GM18508 (cell line): ENCODE results near the gene PIK3R2.
"Not testable (repeated sequence)": the region's sequence is repeated elsewhere in the genome, so short reads cannot be mapped to it uniquely, and the experiment has no call there.

ENCODE experiments used
- ATAC-seq: cut with Tn5 transposase; IDR thresholded peaks from one replicate; pipeline ENCODE4 v1.9.1; 2021; ENCODE audit warnings: moderate number of reproducible peaks; ENCODE audit not compliant: insufficient read depth, unreplicated experiment

The PIK3R2 gene

DNA sequence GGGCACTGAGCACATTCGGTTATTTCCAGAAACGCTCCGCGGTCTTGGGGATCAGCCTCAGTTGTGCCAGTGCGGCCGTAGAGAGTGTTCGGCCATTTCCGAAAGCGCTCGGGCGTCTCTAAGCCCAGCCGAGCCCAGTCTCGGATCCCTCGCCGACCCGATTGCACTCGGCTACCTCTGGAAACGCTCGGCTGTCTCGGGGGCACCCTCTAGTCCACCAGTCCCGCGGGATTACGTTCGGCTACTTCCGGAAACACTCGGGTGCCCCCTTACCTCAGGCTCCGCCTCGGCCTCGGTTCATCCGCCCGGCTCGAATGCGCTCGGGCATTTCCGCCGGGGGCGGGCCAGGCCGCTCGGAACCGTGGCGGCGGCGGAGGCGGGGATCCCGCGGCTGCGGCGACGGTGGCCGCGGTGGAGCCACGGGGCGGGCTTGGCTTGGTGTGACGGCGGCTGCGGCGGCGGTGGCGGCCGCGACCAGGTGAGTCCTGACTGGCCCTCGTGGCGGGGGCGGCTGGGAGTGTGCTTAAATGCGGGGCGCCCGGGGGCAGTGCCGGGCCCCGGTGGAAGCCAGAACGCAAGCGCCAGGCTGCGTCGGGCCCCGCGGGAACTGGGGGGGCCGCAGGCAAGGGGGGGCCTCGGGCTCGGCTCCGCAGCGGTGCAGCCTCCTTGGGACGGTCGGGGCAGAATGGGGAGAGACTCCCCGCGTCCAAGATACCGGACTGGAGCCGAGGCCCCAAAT lies at the start of gene PIK3R2:
TSS of gene PIK3R2 (plus strand) at position 347 of the 739 bp plus-strand sequence. CDS start 2,717 bp downstream, outside the sequence.
- ATAC-seq, result peak; percentile 47

DNA sequence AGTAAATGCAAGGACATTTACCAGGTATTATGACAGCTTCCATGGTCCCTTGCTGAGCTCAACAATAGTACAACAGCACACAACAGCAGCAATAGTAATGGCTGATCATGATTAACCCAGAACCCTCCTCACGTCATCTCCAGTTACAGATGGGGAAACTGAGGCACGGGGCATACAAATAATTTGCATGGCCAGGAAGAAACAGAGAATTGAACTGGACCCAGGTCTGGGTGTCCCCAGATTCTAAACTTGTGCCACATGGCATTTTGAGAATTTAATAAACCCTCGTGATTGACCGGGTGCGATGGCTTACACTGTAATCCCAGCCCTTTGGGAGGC lies 48.2 kb upstream of the PIK3R2 start:
- no peak for ATAC-seq

DNA sequence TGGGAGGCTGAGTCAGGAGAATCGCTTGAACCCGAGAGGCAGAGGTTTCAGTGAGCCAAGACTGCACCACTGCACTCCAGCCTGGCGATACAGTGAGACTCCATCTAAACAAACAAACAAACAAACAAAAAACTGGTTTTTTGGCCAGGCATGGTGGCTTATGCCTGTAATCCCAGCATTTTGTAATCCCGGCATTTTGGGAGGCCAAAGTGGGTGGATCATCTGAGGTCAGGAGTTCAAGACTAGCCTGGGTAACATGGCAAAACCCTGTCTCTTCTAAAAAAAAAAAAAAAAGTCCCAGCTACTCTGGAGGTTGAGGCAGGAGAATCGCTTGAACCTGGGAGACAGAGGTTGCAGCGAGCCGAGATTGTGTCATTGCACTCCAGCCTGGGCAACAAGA lies 47.7 kb upstream of the PIK3R2 start:
- ATAC-seq, result not testable (repeated sequence)

DNA sequence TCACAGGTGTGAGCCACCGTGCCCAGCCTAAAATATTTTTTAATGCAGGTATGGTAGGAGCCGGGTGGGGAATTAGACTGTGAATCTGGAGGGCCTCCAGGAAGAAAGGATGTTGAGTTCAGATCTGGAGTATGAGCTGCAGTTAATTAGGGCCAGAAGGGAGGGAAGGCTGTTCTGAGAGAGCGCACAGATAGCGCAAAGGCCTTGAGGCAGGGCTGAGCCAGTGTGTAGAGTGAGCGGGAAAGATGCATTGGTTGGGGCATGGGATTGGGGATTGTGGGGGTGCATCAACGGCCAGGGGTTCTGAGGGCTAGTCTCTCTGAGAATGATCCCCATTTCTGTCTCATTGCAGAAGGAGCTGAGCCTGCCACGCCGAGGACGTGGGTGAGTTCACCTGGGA lies 45.7 kb upstream of the PIK3R2 start:
- ATAC-seq, result no peak

DNA sequence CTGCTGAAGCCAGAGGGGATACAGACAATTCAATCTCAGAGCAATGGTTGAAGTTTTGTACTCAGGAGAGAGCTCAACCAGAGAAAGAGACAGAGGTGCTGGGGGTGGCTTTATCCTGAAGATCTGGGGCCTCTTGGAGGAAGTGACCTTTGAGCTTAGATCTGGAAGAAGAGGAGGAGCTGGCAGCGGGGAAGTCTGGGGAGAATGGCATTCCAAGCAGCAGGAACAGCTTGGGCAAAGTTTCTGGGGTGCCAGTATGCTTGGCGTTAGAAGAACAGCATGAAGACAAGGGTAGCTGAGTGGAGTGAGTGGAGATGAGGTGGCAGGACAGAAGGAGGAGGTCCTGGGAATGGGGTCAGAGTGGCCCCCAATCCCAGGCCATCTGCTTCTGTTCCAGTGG lies 44.1 kb upstream of the PIK3R2 start:
- no peak for ATAC-seq

GRCh38 chr19:18109341-18109732 lies 43.6 kb upstream of the PIK3R2 start:
- ATAC-seq, result no peak

DNA sequence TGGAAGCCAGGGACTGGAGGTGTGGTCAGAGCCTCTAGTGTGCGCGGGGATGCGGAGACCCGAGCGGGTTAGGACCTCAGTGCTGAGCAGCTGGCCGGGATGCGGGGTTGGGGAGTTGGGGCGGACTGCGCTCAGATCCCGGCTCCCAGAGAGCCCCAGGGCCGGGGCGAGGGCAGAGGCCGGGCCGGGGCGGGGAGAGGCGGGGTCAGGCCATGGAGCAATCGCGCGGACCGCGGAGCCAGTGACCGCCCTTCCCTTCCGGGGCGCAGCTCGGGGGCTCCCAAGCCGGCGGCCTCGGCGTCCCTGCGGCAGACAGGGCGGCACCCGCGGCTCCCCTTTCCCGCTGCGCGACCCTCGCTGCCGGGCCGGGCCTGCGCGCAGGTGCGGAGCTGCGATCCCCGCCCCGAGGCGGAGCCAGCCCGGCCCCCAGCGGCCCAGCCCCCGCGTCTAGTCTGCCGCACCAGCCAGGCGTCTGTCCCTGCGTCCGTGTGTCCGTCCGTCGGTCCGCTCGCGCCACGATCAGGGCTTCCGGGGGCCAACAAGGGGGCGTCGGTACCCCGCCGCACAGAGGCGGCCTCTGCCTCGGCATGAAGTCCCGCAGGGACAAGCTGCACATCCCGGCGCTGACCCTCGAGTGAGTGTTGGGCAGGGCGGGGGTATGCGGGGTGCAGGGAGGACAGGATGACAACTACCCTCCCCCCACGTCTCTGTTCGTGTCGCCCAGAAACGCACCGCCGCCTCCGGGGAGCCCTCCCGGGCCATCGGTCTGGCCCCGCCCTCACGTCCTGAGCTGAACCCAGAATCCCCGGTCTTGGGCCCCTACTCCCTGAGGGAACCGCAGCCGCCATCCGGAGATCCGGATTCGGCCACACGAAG lies 43.0 kb upstream of the PIK3R2 start:
- no peak for ATAC-seq

DNA sequence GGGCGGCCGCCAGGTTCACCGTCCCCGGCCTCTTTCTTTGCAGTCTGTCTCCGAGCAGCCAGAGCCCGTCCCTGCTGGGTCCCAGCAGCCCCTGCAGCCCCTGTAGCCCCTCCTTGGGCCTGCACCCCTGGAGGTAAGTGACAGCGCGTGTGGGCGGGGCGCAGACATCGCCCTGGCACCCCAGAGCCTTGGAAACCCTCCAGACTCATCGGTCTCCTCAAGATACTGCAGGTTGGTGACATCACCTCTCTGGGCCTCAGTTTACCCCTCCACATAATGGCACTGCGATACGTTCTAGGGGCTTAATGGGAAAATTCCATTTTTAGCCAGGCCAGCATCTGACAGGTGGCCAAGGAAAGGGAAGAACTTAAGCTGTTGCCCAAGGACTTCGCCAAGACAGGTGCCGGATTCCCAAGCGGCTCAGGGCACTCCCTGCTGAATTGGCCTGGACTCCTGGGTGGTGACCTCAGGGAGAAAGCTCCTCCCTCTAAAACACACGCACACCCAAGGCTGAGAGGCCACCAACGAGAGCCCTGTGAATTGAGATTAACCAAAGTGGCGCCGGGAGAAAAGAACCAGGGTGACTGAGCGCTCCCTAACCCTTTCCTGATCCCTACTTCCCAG lies 42.2 kb upstream of the PIK3R2 start:
- ATAC-seq, result no peak

GRCh38 chr19:18112989-18113478 lies 39.9 kb upstream of the PIK3R2 start:
- ATAC-seq, result no peak

DNA sequence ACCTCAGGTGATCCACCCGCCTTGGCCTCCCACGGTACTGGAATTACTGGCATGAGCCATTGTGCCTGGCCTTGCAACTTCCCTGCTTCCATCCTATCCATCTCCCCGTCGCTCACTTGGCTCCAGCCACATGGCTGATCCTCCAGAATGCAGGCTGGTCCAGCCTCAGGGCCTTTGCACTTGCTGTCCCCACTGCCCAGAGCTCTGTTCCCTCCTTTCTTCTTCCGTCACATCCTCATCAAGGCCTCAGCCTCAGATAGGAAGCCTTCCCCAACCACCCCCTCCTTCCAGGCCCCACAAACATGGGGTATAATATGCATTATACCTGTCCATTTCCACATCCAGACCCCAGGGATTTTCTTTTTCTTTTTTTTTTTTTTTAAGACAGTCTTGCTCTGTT lies 39.1 kb upstream of the PIK3R2 start:
- no peak for ATAC-seq

DNA sequence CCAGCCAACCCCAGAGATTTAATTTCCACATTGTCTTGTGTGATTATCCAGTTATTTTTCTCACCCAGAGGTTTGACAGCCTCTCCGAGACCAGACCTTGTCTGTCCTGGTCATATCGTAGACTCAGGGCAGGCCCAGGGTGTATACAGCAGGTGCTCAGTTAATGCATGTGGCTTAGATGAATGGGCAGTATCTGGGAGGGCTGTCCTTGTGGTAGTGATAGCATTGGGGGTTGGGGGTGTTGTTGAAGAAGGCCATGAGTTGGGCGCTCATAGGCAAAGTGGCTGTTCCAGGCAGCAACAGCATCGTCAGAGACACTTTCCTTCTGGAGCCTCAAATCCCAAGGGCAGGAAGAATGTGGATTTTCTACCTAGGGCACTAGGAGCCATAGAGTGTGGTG lies 38.5 kb upstream of the PIK3R2 start:
- no peak for ATAC-seq

GRCh38 chr19:18117364-18117691 lies 35.6 kb upstream of the PIK3R2 start:
- no peak for ATAC-seq

DNA sequence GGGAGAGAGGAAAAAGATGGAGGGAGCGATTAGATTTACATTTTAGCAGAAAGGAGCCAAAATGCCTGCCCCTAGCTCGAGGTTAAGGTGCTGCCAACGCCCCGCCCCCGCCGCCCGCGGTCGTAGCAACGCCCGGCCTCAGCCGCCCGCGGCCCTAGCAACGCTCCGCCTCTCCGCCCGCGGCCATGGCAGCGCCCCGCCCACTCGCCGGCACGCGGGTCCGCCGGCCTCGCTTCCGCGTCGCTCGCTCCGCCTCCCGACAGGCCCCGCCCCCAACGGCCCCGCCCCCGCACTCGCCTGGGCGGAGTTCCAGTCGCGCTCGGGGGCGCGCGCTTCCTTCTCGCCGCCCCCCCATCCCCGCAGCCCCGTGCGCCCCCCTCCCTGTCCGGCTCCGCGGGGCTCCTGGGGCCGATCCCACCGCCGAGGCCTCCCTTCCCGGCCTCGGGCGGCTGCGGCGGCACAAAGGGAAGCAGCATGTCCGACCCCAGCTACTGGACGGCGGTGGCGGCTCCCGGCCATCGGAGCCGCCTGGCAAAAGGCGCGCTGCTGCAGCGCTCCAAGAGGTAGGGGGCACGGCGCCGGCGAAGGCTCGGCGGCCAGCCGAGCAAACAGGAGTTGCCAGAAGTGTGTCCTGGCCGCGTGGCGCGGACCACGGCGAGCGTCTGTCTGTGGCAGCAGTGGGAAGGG lies 35.1 kb upstream of the PIK3R2 start:
- no peak for ATAC-seq

- no peak for ATAC-seq
Measured at GRCh38 chr19:18118420-18119012, 34.4 kb upstream of the PIK3R2 start.

DNA sequence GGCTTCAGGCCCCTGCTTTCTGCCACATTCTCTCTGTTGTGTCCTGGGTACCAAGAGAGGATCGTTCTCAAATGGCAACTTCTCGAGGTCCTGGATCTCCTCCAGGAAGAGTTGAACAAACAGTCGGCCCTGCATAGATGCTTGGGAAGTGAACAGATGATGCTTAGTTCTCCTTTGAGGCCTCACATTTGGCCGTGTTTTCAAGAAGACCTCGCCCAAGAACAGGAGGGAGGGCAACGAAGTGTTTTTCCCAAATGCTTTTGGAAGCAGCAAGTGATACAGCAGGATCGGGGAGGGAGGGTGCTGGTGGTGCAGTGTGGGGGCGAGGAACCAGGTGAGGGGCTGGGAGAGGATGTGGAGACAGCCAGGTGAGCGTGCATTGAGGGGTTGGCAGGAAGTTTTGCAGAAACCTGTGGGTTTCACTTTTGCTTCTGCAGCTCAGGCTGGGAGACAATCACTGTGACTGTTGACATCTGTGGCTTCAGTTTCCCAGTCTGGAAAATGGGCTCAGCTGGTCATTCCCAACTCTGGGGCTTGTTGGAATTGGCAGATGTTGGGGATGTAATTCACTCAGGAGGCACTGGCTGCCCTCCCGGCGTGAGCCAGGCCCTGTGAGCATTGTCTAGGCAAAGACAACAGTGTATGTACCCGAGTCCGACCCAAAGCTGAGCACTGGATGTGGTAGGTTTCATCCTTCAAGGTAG lies 33.8 kb upstream of the PIK3R2 start:
- ATAC-seq, result no peak

DNA sequence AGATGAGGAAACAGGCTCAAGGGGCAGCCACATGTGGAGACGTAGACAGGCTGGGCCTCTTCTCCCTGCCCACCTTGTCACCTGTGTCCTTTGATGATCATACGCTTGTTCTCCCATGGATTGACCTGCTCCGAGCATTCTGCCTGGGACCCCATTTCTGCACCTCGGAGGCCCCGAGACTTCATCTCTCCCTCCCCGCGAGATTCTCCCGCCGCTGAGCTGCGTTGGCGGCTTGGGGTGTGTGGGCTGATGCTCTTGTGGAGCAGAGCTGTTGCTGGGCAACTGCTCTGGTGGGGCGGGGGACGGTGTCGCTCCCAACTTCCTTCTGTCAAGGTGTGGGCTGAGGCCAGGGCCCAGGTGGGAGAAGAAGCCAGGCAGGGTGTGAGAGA lies 33.3 kb upstream of the PIK3R2 start:
- no peak for ATAC-seq

GRCh38 chr19:18120127-18120526 lies 32.8 kb upstream of the PIK3R2 start:
- no peak for ATAC-seq

GRCh38 chr19:18121166-18121565 lies 31.8 kb upstream of the PIK3R2 start:
- no peak for ATAC-seq

DNA sequence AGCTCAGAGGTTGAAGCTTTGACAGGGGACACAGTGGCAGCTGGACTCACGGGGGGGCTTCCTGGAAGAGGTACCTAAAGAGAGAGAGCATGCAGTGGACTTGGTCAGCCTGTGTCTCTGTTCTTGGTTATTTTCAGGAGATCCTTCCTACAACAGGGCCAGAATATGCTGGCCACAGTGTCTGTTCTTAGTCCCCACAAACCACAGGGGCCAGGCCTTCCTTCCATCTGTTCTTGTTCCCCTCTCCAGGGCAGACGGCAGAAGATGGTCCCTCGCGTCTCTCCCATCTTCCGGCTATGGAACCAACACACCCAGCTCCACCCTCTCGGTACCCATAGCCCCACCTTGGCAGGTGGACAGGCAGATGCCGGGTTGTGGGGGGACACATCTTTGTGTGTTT lies 30.5 kb upstream of the PIK3R2 start:
- no peak for ATAC-seq
